NT2/D1 (cell line): ENCODE data around the gene MYO9B.
"Not testable (repeated sequence)": the region's sequence is repeated elsewhere in the genome, so short reads cannot be mapped to it uniquely, and the experiment has no call there.

Source experiments
- DNase-seq: peaks from one replicate; pipeline ENCODE4 v3.0.0-alpha.2; 2011; ENCODE audit warnings: low read depth, low spot score
- H3K27me3 ChIP-seq: 2 replicates; pipeline ENCODE4 v1.6.0; 2011; ENCODE audit warnings: mild to moderate bottlenecking; ENCODE audit not compliant: insufficient read length, insufficient read depth
- H3K36me3 ChIP-seq: 2 replicates; pipeline ENCODE4 v1.6.1; 2011; ENCODE audit warnings: mild to moderate bottlenecking, low read length, mixed read lengths; ENCODE audit not compliant: insufficient read depth, insufficient read length
- H3K4me1 ChIP-seq: 2 replicates; pipeline ENCODE4 v1.5.1; 2011; ENCODE audit not compliant: insufficient read depth, insufficient read length
- H3K4me3 ChIP-seq: 2 replicates; pipeline ENCODE4 v1.5.1; 2011; ENCODE audit warnings: low read depth; ENCODE audit not compliant: insufficient read length
- H3K9ac ChIP-seq: 2 replicates; pipeline ENCODE4 v1.6.0; 2011; ENCODE audit warnings: low read depth; ENCODE audit not compliant: insufficient read length
- H3K9me3 ChIP-seq: 2 replicates; pipeline ENCODE4 v1.5.1; 2011; ENCODE audit warnings: mild to moderate bottlenecking, low read length; ENCODE audit not compliant: insufficient read depth
- SUZ12 ChIP-seq: IDR thresholded peaks from 2 replicates; pipeline ENCODE4 v1.6.1; 2011; ENCODE audit not compliant: insufficient read length, insufficient read depth; ENCODE audit errors: extremely low read depth
- YY1 ChIP-seq: IDR thresholded peaks from 2 replicates; pipeline ENCODE4 v1.6.1; 2011; ENCODE audit not compliant: insufficient read length, insufficient read depth
- ZNF274 ChIP-seq: IDR thresholded peaks from 2 replicates; pipeline ENCODE4 v1.6.1; 2011; ENCODE audit warnings: mild to moderate bottlenecking, low read depth, low read length

The MYO9B gene

DNA sequence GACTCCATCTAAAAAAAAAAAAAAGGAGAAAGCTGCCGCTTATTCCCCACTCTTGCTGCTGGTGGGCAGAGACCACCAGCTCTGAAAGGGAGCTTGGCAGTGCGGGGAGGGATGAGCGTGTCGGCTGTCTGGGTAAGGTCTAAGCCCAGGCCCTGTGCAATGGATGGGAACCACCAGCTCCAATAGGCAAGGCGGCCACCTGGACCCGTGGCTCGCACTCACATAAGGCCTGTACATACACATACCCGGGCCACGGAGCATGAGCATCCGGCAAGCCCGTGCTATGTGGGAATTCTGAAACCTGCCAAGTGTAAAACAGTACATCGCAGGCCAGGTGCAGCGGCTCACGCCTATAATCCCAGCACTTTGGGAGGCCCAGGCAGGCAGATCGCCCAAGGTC lies 83.0 kb downstream of the MYO9B start:
- H3K36me3 ChIP-seq: peaks cover 81% of the 10 kb centered on the region

DNA sequence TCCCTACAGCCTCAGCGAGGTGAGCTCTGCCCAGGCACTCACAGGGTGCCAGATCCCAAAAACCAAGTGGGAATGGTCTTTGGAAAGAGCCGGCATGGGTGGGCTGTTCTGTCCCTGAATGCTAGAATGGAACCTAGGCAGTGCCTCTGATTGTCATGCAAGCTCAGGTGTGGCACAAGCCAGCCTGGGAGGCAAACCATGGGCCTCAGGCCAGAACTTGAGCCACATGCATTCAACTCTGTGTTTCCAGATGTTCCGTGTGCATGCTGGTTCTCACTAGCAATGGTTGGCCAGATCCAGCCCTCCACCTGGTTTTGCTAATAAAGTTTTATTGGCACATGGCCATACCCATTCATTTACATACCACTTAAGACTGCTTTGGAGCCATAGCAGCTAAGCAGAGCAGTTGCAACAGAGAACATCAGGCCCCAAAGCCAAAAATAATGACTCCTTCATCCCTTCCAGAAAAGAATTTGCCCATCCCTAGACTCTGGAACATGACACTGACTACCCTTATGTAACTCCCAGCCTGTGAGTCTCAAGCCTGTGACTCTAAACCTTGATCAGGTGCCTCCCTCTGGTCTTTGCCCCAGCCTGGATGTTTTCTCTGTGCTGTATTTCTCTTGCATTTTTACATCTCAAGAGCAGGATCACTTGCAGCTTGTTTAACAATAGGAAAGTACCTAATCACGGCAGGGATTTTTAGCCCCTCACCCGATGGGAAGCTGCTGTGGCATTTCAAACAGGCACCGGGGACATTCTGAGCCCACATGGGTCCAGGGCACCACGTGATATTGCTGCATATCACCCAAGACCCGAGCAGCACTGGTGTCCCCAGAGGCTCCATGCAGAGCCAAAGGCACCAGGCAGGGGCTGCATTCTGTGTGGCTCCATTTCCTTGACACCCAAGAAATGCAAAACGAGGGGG lies 84.2 kb downstream of the MYO9B start:
- DNase-seq: peak; percentile 93
- Histone ChIP-seq H3K27me3 (no peaks in the 10 kb centered on the region), H3K9ac (no peak overlapping the region), H3K36me3 (peaks cover 79% of the 10 kb centered on the region), H3K4me3 (no peak overlapping the region), H3K4me1 (peaks cover 5% of the 10 kb centered on the region), H3K9me3 (peaks cover 6% of the 10 kb centered on the region; the same call in 1 of the 2 replicates)
- TF ChIP-seq ZNF274 (no peak), YY1 (no peak), SUZ12 (no peak)

More for the DNA sequence above, 83.0 kb downstream of the MYO9B start:
- H3K4me1 ChIP-seq: peaks cover 5% of the 10 kb centered on the region
- no peaks in the 10 kb centered on the region for H3K27me3 ChIP-seq
- H3K4me3 ChIP-seq: no peak overlapping the region
- TF ChIP-seq SUZ12 (no peak), ZNF274 (no peak), YY1 (no peak)
- DNase-seq: no peak
- H3K9ac ChIP-seq: no peak overlapping the region
- H3K9me3 ChIP-seq: peaks cover 4% of the 10 kb centered on the region; the same call in 1 of the 2 replicates

DNA sequence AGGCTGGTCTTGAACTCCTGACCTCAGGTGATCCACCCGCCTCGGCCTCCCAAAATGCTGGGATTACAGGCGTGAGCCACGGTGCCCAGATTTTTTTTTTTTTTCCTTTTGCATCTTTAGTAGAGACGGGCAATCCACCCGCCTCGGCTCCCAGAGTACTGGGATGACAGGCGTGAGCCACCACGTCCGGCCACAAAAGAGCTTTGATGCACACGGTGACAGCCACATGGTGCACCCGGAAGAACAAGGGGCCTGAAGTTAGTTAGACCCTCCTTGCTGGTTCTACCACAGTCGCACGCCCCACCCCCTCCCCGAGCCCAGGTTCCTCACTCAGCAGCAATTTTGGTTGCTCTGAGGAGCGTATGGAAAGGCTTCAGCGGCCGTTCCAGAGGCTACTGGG lies 85.3 kb downstream of the MYO9B start:
- Histone ChIP-seq H3K4me1 (peaks cover 5% of the 10 kb centered on the region), H3K36me3 (peaks cover 79% of the 10 kb centered on the region), H3K9me3 (peaks cover 6% of the 10 kb centered on the region; the same call in 1 of the 2 replicates), H3K4me3 (no peak overlapping the region), H3K9ac (no peak overlapping the region), H3K27me3 (no peaks in the 10 kb centered on the region)
- TF ChIP-seq SUZ12: no peak
- TF ChIP-seq ZNF274: no peak
- DNase-seq: no peak

DNA sequence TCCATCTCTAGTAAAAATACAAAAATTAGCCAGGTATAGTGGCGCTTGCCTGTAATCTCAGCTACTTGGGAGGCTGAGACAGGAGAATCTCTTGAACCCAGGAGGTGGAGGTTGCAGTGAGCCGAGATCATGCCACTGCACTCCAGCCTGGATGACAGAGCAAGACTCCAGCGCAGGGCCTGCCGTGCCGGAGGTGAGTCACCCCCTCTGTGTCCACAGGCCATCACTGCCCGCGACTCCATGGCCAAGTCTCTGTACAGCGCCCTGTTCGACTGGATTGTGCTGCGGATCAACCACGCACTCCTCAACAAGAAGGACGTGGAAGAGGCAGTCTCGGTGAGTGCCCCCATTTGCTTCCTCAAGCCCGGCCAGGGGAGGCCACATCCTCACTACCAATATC lies 86.6 kb downstream of the MYO9B start:
- not testable (repeated sequence) for H3K27me3 ChIP-seq, H3K4me1 ChIP-seq, H3K9ac ChIP-seq, H3K9me3 ChIP-seq, DNase-seq, H3K4me3 ChIP-seq
- H3K36me3 ChIP-seq: peaks cover 77% of the 10 kb centered on the region

DNA sequence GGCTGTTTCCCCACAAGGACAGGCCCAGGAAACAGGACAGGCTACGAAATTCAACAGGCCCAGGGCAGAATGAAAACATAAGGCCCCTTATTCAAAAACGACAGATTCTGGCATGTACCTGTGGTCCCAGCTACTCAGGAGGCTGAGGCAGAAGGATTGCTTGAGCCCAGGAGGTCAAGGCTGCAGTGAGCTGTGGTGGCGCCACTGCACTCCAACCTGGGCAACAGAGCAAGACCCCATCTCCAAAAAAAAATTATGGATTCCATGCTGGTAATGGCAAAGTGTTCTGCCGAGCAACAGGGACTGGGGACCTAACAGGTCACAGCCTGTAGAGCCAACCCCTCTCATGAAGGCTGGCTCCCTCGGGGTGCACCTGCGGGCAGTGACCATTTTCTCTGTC lies 87.0 kb downstream of the MYO9B start:
- Histone ChIP-seq H3K4me3 (no peak overlapping the region), H3K36me3 (peaks cover 76% of the 10 kb centered on the region), H3K9me3 (peaks cover 6% of the 10 kb centered on the region; the same call in 1 of the 2 replicates), H3K4me1 (peaks cover 5% of the 10 kb centered on the region), H3K9ac (no peak overlapping the region), H3K27me3 (no peaks in the 10 kb centered on the region)
- DNase-seq: no peak
- no peak for TF ChIP-seq YY1
- no peak for TF ChIP-seq ZNF274
- TF ChIP-seq SUZ12: no peak

DNA sequence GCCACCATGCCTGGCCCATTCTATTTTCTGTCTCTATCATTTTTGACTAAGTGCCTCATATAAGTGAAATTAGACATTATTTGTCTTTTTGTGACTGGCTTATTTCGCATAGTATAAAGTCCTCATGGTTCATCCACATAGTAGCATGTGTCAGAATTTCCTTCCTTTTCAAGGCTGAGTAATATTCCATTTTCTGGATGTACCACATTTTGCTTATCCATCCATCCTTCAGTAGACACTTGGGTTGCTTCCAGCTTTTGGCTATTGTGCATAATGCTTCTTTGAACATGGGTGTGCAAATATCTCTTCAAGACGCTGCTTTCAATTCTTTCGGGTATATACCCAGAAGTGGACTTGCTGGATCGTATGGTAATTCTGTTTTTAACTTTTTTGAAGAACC lies 88.1 kb downstream of the MYO9B start:
- H3K9ac ChIP-seq: no peak overlapping the region
- peaks cover 6% of the 10 kb centered on the region; the same call in 1 of the 2 replicates for H3K9me3 ChIP-seq
- H3K27me3 ChIP-seq: no peaks in the 10 kb centered on the region
- peaks cover 77% of the 10 kb centered on the region for H3K36me3 ChIP-seq
- H3K4me3 ChIP-seq: no peak overlapping the region
- TF ChIP-seq YY1 (no peak), SUZ12 (no peak), ZNF274 (no peak)
- peaks cover 5% of the 10 kb centered on the region for H3K4me1 ChIP-seq
- DNase-seq: no peak

DNA sequence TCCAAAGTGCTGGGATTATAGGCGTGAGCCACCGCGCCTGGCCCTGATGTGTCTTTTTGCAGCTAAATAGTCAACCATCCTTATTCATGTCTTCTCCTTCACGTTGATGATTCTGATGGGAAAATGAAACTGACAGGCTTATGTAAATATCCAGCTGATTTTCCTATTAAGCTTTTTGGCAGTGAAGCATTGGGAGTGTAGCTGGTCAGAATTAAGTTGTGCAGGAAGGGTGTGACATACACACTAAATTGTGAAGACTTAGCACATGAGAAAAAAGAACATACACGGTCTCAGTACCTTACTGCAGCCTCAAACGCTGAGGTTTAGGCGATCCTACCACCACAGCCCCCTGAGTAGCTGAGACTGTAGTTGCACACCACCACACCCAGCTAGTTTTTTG lies 89.1 kb downstream of the MYO9B start:
- DNase-seq: no peak
- H3K9ac ChIP-seq: no peak overlapping the region
- H3K4me1 ChIP-seq: peaks cover under 1% of the 10 kb centered on the region
- peaks cover 6% of the 10 kb centered on the region; the same call in 1 of the 2 replicates for H3K9me3 ChIP-seq
- peaks cover 78% of the 10 kb centered on the region for H3K36me3 ChIP-seq
- TF ChIP-seq ZNF274: no peak
- no peak for TF ChIP-seq SUZ12
- no peak for TF ChIP-seq YY1
- H3K4me3 ChIP-seq: no peak overlapping the region
- H3K27me3 ChIP-seq: no peaks in the 10 kb centered on the region
